GM18520 (cell line): ENCODE results near the gene PEF1.

Experiments used
- ATAC-seq: cut with Tn5 transposase; IDR thresholded peaks from one replicate; pipeline ENCODE4 v1.9.1; 2021; ENCODE audit not compliant: unreplicated experiment

Gene PEF1, protein sequence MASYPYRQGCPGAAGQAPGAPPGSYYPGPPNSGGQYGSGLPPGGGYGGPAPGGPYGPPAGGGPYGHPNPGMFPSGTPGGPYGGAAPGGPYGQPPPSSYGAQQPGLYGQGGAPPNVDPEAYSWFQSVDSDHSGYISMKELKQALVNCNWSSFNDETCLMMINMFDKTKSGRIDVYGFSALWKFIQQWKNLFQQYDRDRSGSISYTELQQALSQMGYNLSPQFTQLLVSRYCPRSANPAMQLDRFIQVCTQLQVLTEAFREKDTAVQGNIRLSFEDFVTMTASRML

DNA sequence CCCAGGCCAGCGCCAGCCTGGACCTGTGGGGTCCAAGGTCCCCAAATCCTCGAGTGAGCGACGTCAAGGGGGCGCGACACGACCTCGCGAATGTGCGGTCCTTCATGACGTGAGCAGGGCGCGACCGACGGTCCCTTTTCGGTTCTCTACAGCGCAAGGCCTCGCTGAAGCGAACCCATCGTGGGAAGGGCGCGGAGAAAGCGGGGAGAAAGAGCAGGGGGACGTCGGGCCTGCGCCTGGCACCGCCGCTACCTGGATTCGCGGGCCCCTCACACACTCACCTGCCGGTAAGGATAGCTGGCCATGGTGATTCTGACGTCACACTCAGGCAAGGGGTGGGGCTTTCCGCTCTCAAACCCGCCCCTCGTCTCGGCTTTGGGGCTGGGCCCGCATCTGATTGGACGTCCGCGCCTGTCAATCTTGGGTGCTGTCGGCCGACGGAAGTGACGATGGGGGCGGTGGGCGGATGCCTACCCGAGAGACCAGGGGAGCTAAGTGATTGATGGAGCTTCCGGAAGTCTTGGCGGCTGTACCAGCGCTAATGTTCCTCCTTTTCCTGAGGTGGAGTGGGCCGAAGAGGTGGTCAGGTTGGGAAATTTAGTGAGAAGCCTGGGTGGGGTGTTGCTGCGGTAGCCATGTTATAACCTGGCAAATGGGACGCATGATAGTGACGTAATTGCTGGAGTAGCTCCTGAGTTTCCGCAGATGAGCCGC, at the start of gene PEF1:
Gene PEF1, minus strand, starts transcription at position 317 of the 714 bp plus-strand sequence. Its CDS starts 12 bp downstream, at position 305.
- peak; percentile 66 for ATAC-seq

DNA sequence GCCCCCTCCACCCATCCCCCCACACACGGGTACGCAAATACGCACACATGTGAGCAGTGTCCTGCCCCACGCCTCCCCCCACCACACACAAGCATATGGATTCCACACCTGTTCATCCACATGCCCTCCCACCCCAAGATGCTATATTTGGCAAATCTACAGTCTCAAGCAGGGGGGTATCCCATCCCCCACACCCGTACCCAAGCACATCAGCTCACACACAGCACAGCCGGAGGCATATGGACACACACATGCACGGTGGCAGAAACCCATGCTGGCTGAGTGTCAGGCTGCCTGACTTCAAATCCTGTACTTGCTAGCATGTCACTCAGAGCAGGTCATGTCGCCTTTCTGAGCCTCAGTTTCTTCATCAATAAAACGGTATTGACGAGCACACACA, 48.6 kb upstream of the PEF1 start:
- no peak for ATAC-seq

DNA sequence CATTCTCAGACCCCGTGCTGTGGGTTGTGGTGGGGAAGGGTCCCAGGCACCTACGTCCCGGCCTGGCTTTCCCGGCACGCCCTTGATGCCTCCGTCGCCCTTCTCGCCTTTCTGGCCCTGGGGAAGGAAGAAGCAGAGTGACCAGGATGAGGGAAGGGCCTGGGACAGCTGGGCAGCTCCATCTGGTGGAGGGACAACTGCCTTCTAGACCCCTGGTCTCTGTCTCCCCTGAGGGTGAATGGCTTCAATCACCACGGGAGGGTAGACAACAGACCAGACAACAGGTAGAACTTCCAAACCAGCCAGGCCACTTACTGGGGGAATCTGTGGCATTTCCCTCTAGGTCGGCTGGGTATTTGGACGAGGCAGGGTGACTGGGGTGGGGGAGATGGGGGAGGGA, 47.3 kb upstream of the PEF1 start:
- no peak for ATAC-seq

DNA sequence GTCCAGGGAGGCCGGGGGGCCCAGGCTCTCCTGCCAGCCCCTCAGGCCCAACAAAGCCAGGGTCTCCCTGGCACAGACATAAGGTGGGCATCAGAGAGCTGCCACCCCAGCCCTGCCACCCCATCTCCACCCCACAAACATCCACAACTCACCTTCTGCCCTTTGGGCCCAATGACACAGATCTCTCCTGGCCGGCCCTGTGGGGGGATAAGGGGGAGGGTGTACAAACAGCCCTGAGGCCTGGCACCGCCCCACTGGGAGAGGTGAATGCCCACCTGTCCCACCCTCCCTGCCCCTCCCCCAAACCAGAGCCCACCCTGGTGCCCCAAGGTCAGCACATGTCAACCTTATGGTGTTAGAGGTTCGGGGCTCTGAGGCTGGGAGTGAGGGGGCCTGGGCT, 46.8 kb upstream of the PEF1 start:
- ATAC-seq, result no peak

DNA sequence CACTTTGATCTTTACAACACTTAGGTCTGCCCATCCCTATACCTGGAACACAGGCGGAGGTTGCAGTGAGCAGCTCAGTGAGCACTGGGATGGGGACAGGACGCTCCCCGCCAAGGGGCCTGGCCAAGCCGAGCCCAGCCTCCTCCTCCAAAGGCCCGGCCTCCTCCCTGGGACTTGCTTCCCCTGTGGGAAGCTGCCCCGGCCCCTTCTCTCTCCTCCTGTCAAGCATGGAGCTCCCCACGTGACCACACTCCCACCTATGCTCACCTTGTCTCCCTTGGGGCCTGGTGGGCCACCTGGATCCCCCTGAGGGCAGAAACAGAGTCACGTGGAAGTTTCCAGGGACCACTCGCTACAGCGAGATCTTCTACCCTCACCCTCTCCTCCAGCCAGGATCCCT, 46.2 kb upstream of the PEF1 start:
- ATAC-seq, result no peak

DNA sequence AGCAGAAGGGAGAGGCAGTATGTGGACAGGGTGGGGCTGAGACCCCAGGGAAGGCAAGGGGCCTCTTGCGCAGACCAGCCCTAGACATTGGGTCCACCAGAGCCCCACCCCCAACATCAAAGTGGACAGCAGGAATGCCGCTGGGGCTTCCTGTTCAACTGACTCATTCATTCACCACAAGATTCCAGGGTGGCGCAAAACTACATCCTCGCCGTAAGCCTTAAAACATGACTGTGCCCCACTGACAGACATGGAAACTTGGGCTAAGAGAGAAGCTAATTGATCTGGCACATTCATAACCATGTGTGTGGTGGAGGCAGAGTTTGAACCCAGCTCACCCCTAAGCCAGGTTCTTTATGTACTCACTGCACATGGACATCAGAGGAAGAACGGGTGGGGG, 45.2 kb upstream of the PEF1 start:
- no peak for ATAC-seq

DNA sequence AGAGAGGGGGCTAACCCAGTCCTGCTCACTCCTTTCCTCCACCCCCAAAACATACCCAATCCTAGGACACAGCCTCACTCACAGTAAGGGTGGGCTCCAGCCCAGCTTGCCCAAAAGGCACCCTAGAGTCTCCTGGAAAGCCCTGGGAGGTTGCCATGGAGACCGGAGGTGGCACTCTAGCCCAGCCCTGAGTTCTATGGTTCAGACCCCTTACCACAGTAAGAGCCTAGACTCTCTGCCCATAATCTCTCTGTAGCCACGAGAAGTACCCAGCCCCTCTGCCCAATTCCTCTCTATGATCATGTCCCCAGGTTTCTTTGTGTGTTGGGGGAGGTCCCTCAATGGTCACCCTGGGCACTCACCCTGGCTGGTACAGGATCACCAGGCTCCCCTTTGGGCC, 44.7 kb upstream of the PEF1 start:
- no peak for ATAC-seq

DNA sequence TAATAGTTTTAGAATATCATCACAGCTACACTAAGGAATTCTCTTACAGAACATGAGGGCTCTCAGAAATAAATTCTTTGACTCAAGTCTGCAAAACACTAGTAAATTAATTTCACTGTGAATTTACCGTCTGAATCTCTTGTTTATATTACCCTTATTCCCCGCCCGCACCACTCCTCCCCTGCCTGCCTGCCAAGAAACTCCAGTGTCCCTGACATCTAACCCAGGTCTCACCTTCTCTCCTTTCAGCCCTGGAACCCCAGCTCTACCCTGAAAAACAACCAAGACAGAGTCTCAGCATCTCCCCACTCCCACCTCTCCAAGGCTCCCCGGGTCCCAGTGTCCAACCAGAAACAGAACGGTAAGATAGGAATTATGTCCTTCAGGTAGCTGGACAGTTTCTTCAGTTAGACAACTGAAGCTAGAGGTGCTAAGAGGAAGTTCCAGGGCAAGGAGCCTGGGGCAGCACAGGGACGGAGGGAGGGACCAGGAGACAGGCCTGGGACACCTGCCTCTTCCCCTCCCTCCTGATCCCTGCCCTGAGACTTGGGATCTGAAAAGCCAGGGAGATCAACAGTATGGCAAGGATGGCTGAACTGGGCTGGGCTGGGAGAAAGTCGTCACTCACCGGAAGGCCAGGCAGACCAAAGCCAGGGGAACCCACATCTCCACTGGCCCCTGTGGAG, 43.7 kb upstream of the PEF1 start:
- ATAC-seq, result no peak

DNA sequence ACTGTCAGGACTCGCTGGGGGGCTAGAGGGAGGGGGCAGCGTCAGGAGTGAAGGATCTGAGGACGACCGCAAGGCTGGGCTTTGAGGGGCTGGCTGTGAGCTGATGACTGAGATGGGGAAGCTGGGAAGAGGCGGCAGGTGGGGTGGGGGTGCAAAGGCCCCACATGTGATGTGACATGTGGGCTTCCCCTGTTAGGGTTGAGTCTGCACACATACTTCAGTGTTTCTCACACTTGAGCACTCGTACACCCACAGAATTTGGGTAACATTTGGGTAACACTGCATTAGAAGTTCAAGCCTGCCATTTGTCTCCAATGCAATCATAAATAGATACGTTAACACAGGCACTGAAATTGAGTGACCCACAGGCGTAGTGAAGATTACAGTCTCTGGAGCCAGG, 42.9 kb upstream of the PEF1 start:
- no peak for ATAC-seq

DNA sequence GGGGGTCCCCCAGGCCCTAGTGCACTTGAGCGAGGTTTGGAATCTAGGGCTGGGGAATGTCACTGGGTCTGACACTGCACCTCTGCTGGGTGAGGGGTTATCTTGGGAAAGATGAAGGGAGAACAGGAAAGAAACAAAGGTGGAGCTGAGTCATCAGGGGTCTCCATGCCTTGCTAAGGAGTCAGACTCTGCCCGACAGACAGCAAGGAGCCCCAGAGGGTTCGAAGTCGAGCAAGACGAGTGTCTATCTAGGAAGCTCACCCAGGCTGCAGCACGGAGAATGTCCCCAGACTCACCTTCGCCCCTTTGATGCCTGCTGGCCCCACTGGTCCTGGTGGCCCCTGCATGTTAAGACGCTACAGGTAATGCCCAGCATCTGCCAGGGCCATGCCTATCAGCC, 41.1 kb upstream of the PEF1 start:
- ATAC-seq, result no peak

DNA sequence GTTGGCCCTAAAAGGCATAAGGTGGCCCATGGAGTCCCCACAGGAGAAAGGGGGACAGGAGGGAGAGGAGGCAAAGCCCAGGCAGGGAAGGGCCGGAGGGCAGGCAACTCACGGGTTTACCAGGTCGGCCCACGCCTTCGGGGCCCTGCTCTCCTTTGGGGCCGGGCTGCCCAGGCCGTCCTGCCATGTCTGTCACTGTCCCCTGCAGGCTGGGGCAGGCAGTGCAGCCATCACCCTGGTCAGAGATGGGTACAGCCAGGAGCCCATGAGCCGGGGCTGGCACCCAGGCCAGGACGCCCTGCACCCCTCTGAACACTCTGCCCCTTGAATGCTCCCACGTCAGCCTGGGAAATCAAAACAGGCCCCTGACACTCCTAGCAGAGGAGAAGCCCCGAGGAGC, 39.3 kb upstream of the PEF1 start:
- ATAC-seq, result no peak

DNA sequence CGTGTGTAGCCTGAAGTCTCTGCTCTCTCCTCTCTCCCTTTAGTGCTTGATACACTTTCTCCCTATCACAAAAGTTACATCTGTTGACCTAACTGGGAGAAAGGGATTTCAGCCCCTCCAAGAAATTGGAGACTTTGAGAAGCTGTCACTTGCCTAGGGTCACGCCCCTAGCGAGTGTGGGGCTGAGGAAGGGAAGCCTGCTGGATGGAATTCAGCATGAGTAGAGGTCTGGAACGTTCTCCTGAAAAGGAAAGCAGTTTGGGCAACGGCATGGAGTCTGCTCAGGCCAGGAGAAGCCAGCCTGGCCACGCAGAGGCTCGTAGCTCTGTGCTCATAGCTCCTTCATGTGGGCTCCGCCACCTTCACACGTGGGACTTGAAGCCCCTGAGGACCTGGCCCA, 36.7 kb upstream of the PEF1 start:
- no peak for ATAC-seq

DNA sequence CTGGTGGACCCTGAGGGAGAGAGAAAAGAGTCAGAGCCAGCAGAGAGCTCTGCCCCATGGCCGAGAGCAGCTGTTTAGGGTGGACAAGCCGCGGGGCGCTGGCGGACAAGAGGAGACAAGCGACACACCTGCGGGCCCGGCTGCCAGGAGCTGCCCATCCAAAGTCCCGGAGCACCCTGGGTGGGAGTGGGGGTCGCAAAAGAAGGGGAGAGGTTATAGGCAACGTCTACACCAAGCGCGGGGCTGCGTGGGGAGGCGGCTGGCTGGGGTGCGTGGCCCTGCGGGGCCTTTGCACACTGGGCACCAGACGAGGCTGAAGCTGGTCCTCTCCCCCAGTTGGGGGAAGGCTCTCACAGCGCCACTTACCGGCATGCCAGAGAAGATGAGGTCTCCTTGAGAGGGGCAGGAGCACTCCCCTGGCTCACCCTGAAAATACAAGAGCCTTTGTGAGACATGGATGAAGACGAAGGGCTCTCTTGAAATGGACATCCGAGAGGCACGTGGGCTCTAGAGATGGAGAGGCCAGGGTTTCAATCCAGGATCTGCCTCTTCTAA, 35.1 kb upstream of the PEF1 start:
- no peak for ATAC-seq

DNA sequence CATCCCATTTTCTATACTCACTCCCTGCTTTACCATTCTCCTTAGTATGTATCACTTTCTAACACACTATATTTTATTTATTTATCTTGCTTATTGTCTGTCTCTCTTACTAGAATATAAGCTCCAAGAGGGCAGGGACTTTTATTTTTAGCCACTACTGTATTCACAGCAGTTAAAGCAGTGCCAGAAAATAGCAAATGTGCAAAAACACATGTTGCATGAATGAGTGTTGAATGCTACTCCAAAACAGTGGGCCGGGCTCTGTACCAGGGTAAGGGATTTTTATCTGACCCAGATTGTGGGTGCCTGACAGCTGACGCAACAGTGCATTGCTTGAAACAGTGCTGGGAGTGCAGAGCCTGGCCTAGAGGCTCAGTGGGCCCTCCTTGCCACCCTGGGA, 34.4 kb upstream of the PEF1 start:
- no peak for ATAC-seq

DNA sequence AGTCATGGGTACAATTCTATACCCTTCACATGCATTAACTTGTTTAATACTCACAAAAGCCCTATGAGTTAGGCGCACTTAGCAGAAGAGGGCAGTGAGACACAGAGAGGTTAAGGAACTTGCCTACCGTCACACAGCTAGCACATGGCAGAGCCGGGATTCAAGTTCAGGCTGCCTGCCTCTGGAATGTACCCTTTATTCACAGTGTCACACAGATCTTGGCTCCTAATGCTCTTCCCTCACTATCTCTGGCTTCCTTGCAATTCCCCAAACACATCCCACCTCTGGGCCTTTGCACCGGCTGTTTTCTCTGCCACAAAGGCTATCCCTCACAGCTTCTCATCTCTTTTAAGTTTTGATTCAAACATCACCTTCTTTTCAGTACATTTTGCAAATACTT, 34.0 kb upstream of the PEF1 start:
- ATAC-seq, result no peak

DNA sequence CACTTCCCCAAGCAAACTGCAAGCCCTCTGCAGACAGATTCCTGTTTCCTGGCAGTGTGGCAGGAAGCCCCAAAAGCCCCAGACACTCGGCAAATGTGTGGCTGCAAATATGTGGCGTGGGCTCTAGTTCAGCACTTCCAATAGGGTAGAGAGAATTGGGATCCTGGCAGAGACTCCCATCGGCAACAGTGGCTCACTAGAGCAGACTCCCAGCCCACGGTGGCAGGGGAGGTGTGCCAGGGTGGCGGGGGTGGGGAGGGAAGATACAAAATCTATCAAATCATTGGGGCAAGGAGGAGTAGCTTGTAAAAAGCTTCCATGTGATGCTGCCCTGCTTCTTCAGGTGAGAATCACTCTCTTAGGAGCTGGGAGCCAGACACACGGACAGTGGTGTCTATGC, 33.3 kb upstream of the PEF1 start:
- no peak for ATAC-seq

DNA sequence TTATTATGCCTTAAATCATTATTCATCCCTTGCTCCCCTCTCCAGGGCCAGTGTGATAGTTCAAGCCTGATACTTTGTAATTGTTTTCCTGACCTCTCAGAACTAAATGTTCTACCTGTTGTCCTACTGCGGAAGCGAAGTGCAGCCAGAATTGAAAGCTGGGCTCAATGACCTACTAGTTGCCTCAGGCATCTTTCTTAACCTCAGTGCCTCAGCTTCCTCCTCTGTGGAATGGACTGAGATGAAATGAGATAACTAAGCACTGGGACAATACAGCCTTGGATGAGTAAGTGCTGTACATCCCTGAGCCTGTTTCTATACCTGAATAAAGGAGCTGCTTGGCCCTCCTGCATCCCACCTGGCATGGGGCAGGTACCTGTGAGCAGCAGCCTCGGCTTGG, 32.7 kb upstream of the PEF1 start:
- no peak for ATAC-seq

DNA sequence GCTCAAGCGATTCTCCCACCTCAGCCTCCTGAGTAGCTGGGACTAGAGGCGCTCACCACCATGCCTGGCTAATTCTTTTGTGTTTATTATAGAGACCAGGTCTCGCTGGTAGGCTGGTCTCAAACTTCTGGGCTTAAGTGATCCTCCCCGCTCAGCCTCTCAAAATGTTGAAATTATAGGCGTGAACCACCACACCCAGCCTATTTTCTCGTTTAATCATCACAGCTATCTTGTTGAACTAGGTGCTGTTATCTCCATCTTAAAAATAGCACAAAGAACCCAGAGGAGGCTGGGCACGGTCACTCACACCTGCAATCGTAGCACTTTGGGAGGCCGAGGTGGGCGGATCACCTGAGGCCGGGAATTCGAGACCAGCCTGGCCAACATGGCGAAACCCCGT, 31.1 kb upstream of the PEF1 start:
- ATAC-seq, result no peak

DNA sequence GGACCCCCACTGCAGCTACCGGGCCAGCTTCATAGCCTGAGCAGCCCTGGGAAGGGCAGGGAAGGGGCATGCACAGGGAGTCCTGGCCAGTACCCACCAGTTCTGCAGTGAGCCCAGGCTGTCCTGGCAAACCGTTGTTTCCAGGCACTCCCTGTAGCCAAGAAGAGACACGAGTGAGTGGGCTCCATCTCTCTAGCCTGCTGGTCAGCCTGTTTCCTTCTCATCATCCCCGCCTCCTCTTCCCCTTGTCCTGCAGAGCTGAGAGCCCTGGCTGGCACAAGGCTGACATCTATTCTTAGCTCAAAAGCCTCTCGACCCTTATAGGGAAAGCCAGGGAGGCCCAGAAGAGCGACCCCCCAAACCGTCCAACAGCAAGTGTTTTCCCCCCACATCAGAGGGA, 30.5 kb upstream of the PEF1 start:
- ATAC-seq, result no peak

DNA sequence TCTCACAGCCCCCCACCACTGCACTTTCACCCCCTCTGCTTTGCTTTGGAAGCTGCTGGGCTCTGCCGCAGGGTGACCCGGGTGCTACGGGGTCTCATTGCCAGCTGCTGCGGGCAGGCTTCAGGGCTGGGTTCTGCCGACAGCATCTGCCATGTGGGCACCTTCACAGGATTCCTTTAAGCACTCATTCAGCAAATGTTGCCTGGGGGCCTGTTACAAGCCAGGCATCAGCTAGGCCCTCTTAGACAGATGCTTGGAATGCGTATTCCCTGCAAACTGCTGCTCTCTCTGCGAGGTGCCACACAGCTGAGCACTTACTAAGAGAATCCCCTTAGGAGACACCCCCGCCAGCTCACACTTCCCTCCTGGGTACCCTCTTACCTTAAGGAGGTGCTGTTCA, 29.9 kb upstream of the PEF1 start:
- ATAC-seq, result no peak

DNA sequence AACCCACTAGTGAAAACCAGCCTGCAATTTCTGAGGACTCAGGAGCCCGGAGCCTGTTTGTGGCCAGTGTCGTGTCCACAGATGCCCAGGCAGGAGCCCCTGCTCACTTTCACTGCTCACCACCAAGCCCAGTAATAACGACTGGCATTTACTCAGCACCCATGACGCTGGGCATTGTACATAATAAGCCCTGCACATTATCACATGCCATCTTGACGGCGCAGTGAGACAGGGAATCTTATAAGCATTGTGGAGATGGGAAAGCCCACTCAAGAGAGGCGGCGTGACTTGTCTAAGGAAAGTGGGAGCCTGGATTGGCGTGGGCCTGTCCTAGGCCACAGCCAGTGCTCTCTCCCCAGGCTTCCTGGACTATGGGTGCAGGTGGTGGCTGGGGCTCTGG, 28.8 kb upstream of the PEF1 start:
- no peak for ATAC-seq

DNA sequence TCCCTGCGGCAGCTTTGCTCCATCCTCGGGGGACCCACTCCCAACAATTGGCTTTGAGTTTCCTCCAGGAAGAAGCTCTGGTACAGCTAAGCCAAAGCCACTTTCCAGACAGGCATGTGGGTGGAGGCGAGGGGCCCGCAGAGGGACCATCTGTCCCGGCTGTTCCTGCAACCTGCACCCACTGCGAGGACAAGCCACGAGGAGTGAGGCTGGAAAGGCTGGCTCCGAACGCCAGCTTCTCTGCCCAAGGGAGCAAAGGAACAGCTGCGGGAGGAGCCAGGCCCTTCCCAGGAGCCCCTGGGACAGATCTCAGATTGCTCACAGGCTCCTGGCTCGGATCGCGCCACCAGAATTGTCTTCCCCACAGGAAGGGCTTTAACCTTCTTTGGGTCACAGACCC, 28.3 kb upstream of the PEF1 start:
- ATAC-seq, result no peak
